HepG2 (cell line): Measurements from ENCODE around the gene KATNB1. TPM values are rescaled to one million over a fixed set of nuclear protein-coding genes. Genes with fewer than 3 reads are reported as not detected.

Experiments used
- CAMTA2 ChIP-seq: sonication (generic); formaldehyde crosslinking; IDR thresholded peaks from 2 replicates; pipeline ENCODE4 v1.4.0; 2020; ENCODE audit warnings: mild to moderate bottlenecking, missing genetic modification reagents, borderline replicate concordance
- DNMT1 ChIP-seq: sonication (generic); formaldehyde crosslinking; IDR thresholded peaks from 2 replicates; pipeline ENCODE4 v1.5.1; 2020; ENCODE audit warnings: mild to moderate bottlenecking, missing genetic modification reagents
- KLF12 ChIP-seq: sonication (generic); formaldehyde crosslinking; IDR thresholded peaks from 2 replicates; pipeline ENCODE4 v1.4.0; 2020; ENCODE audit warnings: missing genetic modification reagents, borderline replicate concordance
- PCBP2 ChIP-seq: fragments of 200-400 bp; formaldehyde crosslinking; optimal IDR thresholded peaks from 2 replicates; pipeline ENCODE3; 2018; ENCODE audit warnings: low read length, low read depth; ENCODE audit not compliant: poor library complexity, severe bottlenecking
- PRMT3 ChIP-seq: sonication (generic); formaldehyde crosslinking; IDR thresholded peaks from 2 replicates; pipeline ENCODE4 v1.8.1; 2022; ENCODE audit warnings: low read depth, mild to moderate bottlenecking, moderate library complexity, missing genetic modification reagents, borderline replicate concordance
- SP2 ChIP-seq: sonication (generic); formaldehyde crosslinking; IDR thresholded peaks from 2 replicates; pipeline ENCODE4 v1.5.1; 2020; ENCODE audit warnings: mild to moderate bottlenecking, missing genetic modification reagents
- ZNF10 ChIP-seq: sonication (generic); formaldehyde crosslinking; IDR thresholded peaks from 2 replicates; pipeline ENCODE4 v1.4.0; 2020; ENCODE audit warnings: mild to moderate bottlenecking, low read depth, missing genetic modification reagents, borderline replicate concordance
- ZNF225 ChIP-seq: sonication (generic); formaldehyde crosslinking; IDR thresholded peaks from 2 replicates; pipeline ENCODE4 v1.4.0; 2020; ENCODE audit warnings: mild to moderate bottlenecking, missing genetic modification reagents
- ZNF264 ChIP-seq: sonication (generic); formaldehyde crosslinking; IDR thresholded peaks from 2 replicates; pipeline ENCODE4 v1.4.0; 2020; ENCODE audit warnings: missing genetic modification reagents
- ZNF510 ChIP-seq: sonication (generic); formaldehyde crosslinking; IDR thresholded peaks from 2 replicates; pipeline ENCODE4 v1.4.0; 2020; ENCODE audit warnings: low read depth, mild to moderate bottlenecking, missing genetic modification reagents
- ZNF607 ChIP-seq: sonication (generic); formaldehyde crosslinking; IDR thresholded peaks from 2 replicates; pipeline ENCODE4 v1.5.1; 2020; ENCODE audit warnings: missing genetic modification reagents, mild to moderate bottlenecking, borderline replicate concordance
- ZNF749 ChIP-seq: sonication (generic); formaldehyde crosslinking; IDR thresholded peaks from 2 replicates; pipeline ENCODE4 v1.8.0; 2022; ENCODE audit warnings: mild to moderate bottlenecking, missing genetic modification reagents, moderate library complexity, borderline replicate concordance
- polyA plus RNA-seq, 8 experiments: library from polyadenylated mRNA; depleted of rRNA in 3 of 8; stranded (reverse) in 7 of 8; unstranded in 1 of 8; fragments of >200 nt; fragmentation: Illumina TruSeq in 4 of 8; extraction: Trizol in 4 of 8; gene quantifications; 2 replicates each; pipeline versions ENCODE4 v1.2.1 to v1.2.3, GENCODE V29; 2011 to 2016; ENCODE audit warnings: low read depth in 4 of 8, missing spikeins in 1 of 8, mixed read lengths in 1 of 8; ENCODE audit not compliant: insufficient read depth in 1 of 8
- total RNA-seq, 5 experiments: library from RNA; depleted of rRNA; stranded (reverse); fragments of >200 nt; fragmentation: Illumina TruSeq; extraction: Trizol; gene quantifications; 2 replicates each; pipeline ENCODE4 v1.2.3, GENCODE V29; 2016; ENCODE audit warnings: low read depth in 1 of 5
- TF ChIP-seq, protein P1 (sequence below): sonication (generic); formaldehyde crosslinking; IDR thresholded peaks from 2 replicates; pipeline ENCODE4 v1.5.0; 2020; ENCODE audit warnings: mild to moderate bottlenecking, missing genetic modification reagents, borderline replicate concordance
- TF ChIP-seq, protein P2 (sequence below): sonication (generic); formaldehyde crosslinking; IDR thresholded peaks from 2 replicates; pipeline ENCODE4 v1.5.0; 2020; ENCODE audit warnings: missing genetic modification reagents, mild to moderate bottlenecking, borderline replicate concordance
- TF ChIP-seq, protein P3 (sequence below): sonication (generic); formaldehyde crosslinking; IDR thresholded peaks from 2 replicates; pipeline ENCODE4 v1.9.0; 2021; ENCODE audit warnings: missing genetic modification reagents, borderline replicate concordance
- TF ChIP-seq, protein P4 (sequence below): sonication (generic); formaldehyde crosslinking; IDR thresholded peaks from 2 replicates; pipeline ENCODE4 v1.4.0; 2020; ENCODE audit warnings: missing genetic modification reagents, mild to moderate bottlenecking, borderline replicate concordance

Gene KATNB1
- total and polyA plus RNA-seq, 2 of the 13 experiments (the other 11 are each of a cell fraction or from before 2014, with no cell fraction given) = 31.5 to 43.5 TPM

DNA sequence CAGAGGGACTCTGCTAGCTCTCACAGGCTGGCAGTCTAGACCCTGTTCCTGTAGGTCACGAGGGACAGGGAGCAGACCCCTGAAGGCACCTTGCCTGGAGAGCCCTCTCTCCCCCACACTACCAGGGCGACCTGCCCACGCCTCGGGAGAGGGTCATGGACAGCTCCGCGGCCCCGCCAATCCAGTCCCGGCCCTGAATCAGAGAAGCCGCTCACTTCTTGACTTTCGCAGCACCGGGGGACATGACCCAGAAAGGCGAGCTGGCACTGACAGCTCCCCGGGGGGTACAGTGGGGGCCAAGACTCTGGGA lies 61.6 kb downstream of the KATNB1 start (continued):
- TF ChIP-seq PRMT3 (CRISPR knock-in tag) = 0 out of 2 replicates have a peak, but pooled peaks have one; percentile 34
- TF ChIP-seq ZNF10 = 0 out of 2 replicates have a peak, but pooled peaks have one; percentile 24
- 0 out of 2 replicates have a peak, but pooled peaks have one; percentile 19 for TF ChIP-seq ZNF607 (CRISPR knock-in tag)
- TF ChIP-seq, protein P1, sequence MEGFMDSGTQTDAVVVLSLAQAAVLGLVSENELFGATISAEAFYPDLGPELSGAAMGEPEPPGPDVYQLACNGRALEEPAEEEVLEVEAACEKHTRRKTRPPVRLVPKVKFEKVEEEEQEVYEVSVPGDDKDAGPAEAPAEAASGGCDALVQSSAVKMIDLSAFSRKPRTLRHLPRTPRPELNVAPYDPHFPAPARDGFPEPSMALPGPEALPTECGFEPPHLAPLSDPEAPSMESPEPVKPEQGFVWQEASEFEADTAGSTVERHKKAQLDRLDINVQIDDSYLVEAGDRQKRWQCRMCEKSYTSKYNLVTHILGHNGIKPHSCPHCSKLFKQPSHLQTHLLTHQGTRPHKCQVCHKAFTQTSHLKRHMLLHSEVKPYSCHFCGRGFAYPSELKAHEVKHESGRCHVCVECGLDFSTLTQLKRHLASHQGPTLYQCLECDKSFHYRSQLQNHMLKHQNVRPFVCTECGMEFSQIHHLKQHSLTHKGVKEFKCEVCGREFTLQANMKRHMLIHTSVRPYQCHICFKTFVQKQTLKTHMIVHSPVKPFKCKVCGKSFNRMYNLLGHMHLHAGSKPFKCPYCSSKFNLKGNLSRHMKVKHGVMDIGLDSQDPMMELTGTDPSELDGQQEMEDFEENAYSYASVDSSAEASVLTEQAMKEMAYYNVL (CRISPR knock-in tag) = peak; percentile 50; the same call in 1 of the 2 replicates
- TF ChIP-seq, protein P2, sequence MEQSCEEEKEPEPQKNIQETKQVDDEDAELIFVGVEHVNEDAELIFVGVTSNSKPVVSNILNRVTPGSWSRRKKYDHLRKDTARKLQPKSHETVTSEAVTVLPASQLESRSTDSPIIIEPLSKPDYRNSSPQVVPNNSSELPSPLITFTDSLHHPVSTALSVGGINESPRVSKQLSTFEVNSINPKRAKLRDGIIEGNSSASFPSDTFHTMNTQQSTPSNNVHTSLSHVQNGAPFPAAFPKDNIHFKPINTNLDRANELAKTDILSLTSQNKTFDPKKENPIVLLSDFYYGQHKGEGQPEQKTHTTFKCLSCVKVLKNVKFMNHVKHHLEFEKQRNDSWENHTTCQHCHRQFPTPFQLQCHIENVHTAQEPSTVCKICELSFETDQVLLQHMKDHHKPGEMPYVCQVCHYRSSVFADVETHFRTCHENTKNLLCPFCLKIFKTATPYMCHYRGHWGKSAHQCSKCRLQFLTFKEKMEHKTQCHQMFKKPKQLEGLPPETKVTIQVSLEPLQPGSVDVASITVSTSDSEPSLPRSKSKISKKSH (CRISPR knock-in tag) = peak; percentile 87; the same call in 1 of the 2 replicates
- TF ChIP-seq DNMT1 (CRISPR knock-in tag) = peak; percentile 66; the same call in 1 of the 2 replicates
- 0 out of 2 replicates have a peak, but pooled peaks have one; percentile 59 for TF ChIP-seq ZNF510 (CRISPR knock-in tag)
- TF ChIP-seq SP2 = 0 out of 2 replicates have a peak, but pooled peaks have one; percentile 28
- TF ChIP-seq ZNF225 (CRISPR knock-in tag) = 0 out of 2 replicates have a peak, but pooled peaks have one; percentile 14
- no peak for TF ChIP-seq KLF12 (CRISPR knock-in tag)
- no peak for TF ChIP-seq ZNF749 (CRISPR knock-in tag)
- TF ChIP-seq, protein P3, sequence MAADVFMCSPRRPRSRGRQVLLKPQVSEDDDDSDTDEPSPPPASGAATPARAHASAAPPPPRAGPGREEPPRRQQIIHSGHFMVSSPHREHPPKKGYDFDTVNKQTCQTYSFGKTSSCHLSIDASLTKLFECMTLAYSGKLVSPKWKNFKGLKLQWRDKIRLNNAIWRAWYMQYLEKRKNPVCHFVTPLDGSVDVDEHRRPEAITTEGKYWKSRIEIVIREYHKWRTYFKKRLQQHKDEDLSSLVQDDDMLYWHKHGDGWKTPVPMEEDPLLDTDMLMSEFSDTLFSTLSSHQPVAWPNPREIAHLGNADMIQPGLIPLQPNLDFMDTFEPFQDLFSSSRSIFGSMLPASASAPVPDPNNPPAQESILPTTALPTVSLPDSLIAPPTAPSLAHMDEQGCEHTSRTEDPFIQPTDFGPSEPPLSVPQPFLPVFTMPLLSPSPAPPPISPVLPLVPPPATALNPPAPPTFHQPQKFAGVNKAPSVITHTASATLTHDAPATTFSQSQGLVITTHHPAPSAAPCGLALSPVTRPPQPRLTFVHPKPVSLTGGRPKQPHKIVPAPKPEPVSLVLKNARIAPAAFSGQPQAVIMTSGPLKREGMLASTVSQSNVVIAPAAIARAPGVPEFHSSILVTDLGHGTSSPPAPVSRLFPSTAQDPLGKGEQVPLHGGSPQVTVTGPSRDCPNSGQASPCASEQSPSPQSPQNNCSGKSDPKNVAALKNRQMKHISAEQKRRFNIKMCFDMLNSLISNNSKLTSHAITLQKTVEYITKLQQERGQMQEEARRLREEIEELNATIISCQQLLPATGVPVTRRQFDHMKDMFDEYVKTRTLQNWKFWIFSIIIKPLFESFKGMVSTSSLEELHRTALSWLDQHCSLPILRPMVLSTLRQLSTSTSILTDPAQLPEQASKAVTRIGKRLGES (CRISPR knock-in tag) = no peak
- TF ChIP-seq, protein P4, sequence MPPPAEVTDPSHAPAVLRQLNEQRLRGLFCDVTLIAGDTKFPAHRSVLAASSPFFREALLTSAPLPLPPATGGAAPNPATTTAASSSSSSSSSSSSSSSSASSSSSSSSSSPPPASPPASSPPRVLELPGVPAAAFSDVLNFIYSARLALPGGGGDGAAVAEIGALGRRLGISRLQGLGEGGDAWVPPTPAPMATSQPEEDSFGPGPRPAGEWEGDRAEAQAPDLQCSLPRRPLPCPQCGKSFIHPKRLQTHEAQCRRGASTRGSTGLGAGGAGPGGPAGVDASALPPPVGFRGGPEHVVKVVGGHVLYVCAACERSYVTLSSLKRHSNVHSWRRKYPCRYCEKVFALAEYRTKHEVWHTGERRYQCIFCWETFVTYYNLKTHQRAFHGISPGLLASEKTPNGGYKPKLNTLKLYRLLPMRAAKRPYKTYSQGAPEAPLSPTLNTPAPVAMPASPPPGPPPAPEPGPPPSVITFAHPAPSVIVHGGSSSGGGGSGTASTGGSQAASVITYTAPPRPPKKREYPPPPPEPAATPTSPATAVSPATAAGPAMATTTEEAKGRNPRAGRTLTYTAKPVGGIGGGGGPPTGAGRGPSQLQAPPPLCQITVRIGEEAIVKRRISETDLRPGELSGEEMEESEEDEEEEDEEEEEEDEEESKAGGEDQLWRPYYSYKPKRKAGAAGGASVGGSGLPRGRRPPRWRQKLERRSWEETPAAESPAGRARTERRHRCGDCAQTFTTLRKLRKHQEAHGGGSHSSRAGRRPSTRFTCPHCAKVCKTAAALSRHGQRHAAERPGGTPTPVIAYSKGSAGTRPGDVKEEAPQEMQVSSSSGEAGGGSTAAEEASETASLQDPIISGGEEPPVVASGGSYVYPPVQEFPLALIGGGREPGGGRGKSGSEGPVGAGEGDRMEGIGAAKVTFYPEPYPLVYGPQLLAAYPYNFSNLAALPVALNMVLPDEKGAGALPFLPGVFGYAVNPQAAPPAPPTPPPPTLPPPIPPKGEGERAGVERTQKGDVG = peak; percentile 67; the same call in 1 of the 2 replicates
- no peak for TF ChIP-seq ZNF264
- TF ChIP-seq PCBP2 = no peak
- 0 out of 2 replicates have a peak, but pooled peaks have one; percentile 53 for TF ChIP-seq CAMTA2
